IPS-20b (cell line): ENCODE data around the gene CNPY4.
"Not testable (repeated sequence)": the region's sequence is repeated elsewhere in the genome, so short reads cannot be mapped to it uniquely, and the experiment has no call there.

Experiments
- H3K27ac ChIP-seq: one replicate; pipeline ENCODE4 v1.5.1; 2013; ENCODE audit warnings: low read length
- H3K27me3 ChIP-seq: 2 replicates; pipeline ENCODE4 v1.6.1; 2013; ENCODE audit warnings: mild to moderate bottlenecking, low read length, inconsistent platforms; ENCODE audit not compliant: insufficient read depth
- H3K36me3 ChIP-seq: 2 replicates; pipeline ENCODE4 v1.6.1; 2013; ENCODE audit warnings: low read depth, mild to moderate bottlenecking, inconsistent platforms, low read length, moderate library complexity; ENCODE audit not compliant: insufficient read depth
- H3K4me1 ChIP-seq: 2 replicates; pipeline ENCODE4 v1.6.1; 2013; ENCODE audit warnings: mild to moderate bottlenecking, control low read depth, inconsistent platforms, low read length, moderate library complexity; ENCODE audit not compliant: insufficient read depth
- H3K4me3 ChIP-seq: 2 replicates; pipeline ENCODE4 v1.5.1; 2013; ENCODE audit warnings: mild to moderate bottlenecking, low read length, inconsistent platforms
- H3K9ac ChIP-seq: 2 replicates; pipeline ENCODE4 v1.6.1; 2013; ENCODE audit warnings: low read depth, mild to moderate bottlenecking, inconsistent platforms, low read length, moderate library complexity
- H3K9me3 ChIP-seq: 2 replicates; pipeline ENCODE4 v1.6.1; 2013; ENCODE audit warnings: mild to moderate bottlenecking, low read depth, low read length, inconsistent platforms; ENCODE audit not compliant: insufficient read depth

The CNPY4 gene

DNA sequence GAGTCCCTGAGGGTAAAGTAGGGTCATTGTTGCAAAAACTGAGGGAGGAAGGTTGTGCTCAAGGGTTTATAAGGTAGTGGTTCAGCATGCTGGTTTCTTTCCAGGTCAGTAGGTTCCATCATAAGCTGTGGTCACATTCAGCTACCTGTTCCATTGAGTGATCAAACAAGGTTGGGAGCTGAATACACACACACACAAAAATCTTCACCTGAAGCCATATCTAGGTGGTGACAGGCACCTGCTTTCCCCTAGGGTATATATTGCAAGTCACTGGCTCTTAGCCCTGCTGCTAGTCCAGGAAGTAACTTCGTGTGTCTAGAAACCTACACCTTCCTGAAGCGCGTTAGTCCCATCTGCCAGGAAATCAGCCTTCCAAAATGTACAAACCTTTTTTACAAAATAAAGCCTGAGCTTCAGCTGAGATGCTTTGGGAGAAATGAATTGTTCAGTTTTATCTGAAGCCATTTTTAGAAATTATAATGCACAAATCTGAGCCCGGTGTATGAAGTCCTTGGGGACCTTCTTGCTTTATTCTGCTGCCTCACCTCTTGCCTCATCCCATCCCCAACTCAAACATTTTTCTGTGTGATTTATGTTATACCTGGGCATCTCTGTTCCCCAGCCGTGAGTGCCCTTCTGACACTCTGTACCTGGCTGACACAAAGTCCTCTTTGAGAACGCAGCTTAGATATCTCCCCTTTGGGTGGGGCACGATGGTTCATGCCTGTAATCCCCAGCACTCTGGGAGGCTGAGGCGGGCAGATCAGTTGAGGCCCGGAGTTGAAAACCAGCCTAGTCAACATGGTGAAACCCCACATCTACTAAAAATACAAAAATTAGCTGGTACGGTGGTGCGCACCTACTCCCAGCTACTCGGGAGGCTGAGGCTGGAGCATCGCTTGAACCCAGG is 18.7 kb downstream of the CNPY4 start:
- Histone ChIP-seq H3K4me1 (no peaks in the 10 kb centered on the region), H3K4me3 (no peak overlapping the region), H3K36me3 (no peaks in the 10 kb centered on the region), H3K9ac (no peak overlapping the region), H3K27me3 (no peaks in the 10 kb centered on the region), H3K9me3 (no peaks in the 10 kb centered on the region), H3K27ac (no peak overlapping the region)

DNA sequence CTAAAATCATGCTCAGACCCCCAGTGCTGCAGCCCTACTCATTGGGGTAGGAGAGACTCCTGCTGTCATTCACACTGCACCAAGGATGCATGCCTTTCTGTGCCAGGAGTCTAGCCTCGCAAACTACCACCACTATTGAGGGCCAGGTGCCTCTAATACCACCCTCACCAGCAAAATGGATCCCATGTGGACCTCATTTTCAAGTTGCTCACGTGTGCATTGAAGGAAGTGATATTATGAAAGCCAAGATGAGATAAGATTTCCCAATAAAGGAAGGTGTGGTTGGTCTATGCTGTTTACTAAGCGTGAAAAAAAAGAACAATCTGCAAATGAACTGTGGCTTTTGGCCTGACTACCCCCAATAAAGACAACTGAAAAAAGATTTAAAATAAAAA is 22.1 kb downstream of the CNPY4 start:
- no peaks in the 10 kb centered on the region for H3K27me3 ChIP-seq
- no peak overlapping the region for H3K4me3 ChIP-seq
- H3K9me3 ChIP-seq, result no peaks in the 10 kb centered on the region
- H3K27ac ChIP-seq, result no peak overlapping the region
- no peaks in the 10 kb centered on the region for H3K36me3 ChIP-seq
- H3K4me1 ChIP-seq, result no peaks in the 10 kb centered on the region
- no peak overlapping the region for H3K9ac ChIP-seq

DNA sequence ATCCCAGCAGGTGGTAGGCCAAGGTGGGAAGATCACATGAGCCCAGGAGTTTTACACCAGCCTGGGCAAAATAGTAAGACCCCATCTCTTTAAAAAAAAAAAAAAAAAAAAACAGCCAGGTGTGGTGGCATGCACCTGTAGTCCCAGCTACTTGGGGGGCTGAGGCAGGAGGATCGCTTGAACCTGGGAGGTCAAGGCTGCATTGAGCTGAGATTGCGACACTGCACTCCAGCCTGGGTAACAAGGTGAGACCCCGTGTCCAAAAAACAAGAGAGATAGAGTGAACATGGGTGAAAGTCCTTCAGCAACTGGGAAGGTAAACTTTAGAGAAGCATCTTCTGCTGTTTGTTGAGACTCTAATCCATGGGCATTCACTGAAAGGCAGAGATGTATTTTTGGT is 23.0 kb downstream of the CNPY4 start:
- H3K27ac ChIP-seq, result no peak overlapping the region
- no peak overlapping the region for H3K9ac ChIP-seq
- no peaks in the 10 kb centered on the region for H3K9me3 ChIP-seq
- no peak overlapping the region for H3K4me3 ChIP-seq
- no peaks in the 10 kb centered on the region for H3K4me1 ChIP-seq
- H3K27me3 ChIP-seq, result no peaks in the 10 kb centered on the region
- H3K36me3 ChIP-seq, result no peaks in the 10 kb centered on the region

DNA sequence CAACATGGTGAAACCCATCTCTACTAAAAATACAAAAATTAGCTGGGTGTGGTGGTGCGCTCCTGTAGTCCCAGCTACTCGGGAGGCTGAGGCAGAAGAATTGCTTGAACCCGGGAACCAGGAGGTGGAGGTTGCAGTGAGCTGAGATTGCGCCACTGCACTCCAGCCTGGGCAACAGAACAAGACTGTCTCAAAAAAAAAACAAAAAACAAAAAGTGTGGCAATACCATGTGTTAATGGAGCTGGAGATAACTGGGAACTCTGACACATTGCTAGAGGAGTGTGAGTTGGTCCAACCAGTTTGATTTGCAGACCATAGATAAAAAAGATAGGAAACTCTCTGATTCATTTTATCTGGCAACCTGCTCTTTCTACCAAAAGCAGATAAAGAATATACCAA is 26.9 kb downstream of the CNPY4 start:
- H3K9ac ChIP-seq, H3K4me1 ChIP-seq: not testable (repeated sequence)

DNA sequence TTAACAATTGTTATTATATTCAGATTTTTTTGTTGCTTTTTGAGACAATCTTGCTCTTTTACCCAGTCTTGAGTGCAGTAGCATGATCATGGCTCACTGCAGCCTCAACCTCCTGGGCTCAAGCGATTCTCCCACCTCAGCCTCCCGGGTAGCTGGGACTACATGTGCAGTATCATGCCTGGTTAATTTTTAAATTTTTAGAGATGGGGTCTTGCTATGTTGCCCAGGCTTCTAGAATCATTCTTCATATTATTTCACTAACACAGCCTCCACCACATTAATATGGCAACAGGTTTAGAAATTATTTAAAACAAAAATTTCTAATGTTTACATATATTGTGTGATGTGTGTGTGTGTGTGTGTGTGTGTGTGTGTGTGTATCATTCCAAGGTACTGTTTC is 27.8 kb downstream of the CNPY4 start:
- no peak overlapping the region for H3K27ac ChIP-seq
- H3K9ac ChIP-seq, result no peak overlapping the region
- H3K36me3 ChIP-seq, result peaks cover 15% of the 10 kb centered on the region
- H3K4me3 ChIP-seq, result no peak overlapping the region
- H3K9me3 ChIP-seq, result no peaks in the 10 kb centered on the region
- H3K27me3 ChIP-seq, result no peaks in the 10 kb centered on the region
- H3K4me1 ChIP-seq, result peaks cover 4% of the 10 kb centered on the region; the same call in 1 of the 2 replicates

More for the DNA sequence above, 26.9 kb downstream of the CNPY4 start:
- H3K27me3 ChIP-seq, H3K36me3 ChIP-seq, H3K4me3 ChIP-seq, H3K27ac ChIP-seq, H3K9me3 ChIP-seq: not testable (repeated sequence)

DNA sequence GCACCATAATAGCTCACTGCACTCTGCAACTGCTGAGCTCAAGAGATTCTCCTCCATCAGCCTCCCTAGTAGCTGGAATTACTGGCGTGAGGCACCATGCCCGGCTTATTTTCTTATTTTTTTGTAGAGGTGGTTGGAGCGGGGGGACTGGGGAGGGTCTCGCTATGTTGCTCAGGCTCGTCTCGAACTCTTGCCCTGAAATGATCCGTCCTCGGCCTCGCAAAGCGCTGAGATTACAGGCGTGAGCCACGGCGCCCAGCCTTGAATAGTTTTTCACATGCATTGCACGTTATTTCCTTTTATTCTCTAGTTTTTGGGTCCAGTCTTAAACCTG is 28.8 kb downstream of the CNPY4 start:
- Histone ChIP-seq H3K36me3 (peaks cover 24% of the 10 kb centered on the region), H3K4me1 (peaks cover 4% of the 10 kb centered on the region; the same call in 1 of the 2 replicates), H3K27me3 (no peaks in the 10 kb centered on the region), H3K9me3 (no peaks in the 10 kb centered on the region), H3K4me3 (peak overlapping the region; percentile 41; the same call in 1 of the 2 replicates), H3K9ac (peak overlapping the region; percentile 48; the same call in 1 of the 2 replicates), H3K27ac (peak overlapping the region; percentile 6)

DNA sequence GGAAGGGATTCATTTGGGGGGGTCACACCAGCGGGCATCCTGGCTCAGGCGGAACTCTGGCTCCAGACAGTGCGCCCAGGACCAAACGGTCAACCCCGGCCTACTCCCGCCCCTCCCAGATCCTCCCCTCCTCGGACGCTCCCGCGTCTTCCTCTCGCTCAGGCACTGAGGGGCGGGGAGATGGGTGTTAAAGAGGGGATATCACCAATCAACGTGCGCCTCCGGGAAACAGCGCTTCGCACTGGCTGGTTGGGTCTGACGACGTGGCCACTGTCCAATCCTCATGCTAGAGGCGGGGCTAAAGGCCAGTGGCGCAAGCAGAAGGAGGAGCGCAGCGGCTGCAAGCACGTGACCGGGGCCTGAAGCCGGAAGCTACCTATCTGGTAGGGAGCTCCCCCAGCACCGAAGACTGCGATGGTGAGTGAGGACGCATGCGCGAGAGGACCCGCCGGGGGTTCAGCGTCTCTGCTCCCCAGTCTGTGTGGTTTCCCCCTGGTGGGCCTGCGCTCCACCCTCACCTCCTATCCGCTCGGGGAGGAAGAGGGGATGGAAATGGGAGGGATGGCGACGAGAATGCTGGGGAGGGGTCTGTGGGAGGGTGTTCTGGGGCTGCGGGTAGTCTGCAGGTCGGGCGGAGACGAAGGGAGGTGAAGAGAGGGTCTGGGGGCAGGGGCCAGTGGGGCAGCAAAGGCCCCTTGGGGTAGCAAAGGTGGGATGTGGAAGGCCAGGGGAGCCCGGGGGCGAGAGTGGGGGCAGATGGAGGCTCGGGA is 29.3 kb downstream of the CNPY4 start, which contains the start of gene LAMTOR4:
Gene LAMTOR4 (plus strand): TSS at position 360 of the 770 bp plus-strand sequence. CDS start 55 bp downstream, at position 415.
- peaks cover 29% of the 10 kb centered on the region for H3K36me3 ChIP-seq
- peak within 1 kb of the TSS; percentile 94 for H3K9ac ChIP-seq
- no peaks in the 10 kb centered on the region for H3K9me3 ChIP-seq
- H3K4me3 ChIP-seq, result peak within 1 kb of the TSS; percentile 96
- peaks cover 4% of the 10 kb centered on the region; the same call in 1 of the 2 replicates for H3K4me1 ChIP-seq
- no peaks in the 10 kb centered on the region for H3K27me3 ChIP-seq
- peak within 1 kb of the TSS; percentile 82 for H3K27ac ChIP-seq

DNA sequence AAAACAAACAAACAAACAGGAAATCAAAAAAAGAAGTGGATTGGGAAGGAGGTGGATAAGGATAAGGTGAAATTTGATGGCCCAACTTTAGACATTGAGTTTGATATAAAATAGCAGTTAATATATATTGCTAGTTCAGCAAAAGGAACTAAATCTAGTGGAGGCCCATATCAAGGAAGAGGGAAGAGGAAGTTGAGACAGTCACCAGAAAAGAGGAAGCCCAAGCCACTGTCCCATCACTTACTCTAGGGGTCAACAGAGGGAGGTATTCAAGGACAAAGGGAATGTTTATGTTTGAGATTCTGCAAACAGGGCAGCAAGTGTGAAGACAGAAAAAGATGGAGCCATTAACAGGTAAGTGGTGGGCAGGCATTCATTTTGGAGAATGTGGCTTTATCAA is 33.0 kb downstream of the CNPY4 start:
- Histone ChIP-seq H3K36me3 (peaks cover 62% of the 10 kb centered on the region), H3K27me3 (no peaks in the 10 kb centered on the region), H3K9ac (no peak overlapping the region), H3K9me3 (no peaks in the 10 kb centered on the region), H3K4me3 (no peak overlapping the region), H3K27ac (no peak overlapping the region), H3K4me1 (peaks cover 11% of the 10 kb centered on the region; the same call in 1 of the 2 replicates)

DNA sequence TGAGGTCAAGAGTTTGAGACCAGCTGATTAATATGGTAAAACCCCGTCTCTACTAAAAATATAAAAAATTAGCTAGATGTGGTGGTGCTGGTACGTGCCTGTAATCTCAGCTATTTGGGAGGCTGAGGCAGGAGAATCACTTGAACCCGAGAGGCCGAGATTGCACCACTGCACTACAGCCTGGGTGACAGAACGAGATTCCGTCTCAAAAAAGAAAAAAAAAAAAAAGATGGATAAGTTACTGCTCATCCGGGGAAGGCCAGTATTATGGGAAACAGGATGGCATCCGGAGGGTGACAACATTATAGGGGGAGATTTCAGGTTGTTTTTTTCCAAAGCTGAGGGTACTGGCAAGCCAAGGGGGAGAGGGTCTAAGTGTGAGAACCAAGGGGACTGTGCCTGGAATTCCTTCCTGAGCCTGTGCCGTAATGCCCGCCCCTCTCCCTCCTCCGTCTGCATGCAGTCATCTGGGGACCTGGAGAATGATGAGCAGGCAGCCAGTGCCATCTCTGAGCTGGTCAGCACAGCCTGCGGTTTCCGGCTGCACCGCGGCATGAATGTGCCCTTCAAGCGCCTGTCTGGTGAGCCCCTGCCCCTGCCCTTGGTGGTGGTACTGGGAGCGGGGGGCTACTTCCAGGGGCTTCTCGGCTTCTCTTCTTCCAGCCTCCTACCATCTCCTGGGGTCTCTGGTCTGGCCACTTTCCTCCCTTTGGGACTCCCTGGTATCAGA is 33.7 kb downstream of the CNPY4 start:
- Histone ChIP-seq H3K9me3 (no peaks in the 10 kb centered on the region), H3K4me3 (no peak overlapping the region), H3K9ac (no peak overlapping the region), H3K27ac (no peak overlapping the region), H3K27me3 (no peaks in the 10 kb centered on the region), H3K36me3 (peaks cover 62% of the 10 kb centered on the region), H3K4me1 (peaks cover 14% of the 10 kb centered on the region; the same call in 1 of the 2 replicates)

DNA sequence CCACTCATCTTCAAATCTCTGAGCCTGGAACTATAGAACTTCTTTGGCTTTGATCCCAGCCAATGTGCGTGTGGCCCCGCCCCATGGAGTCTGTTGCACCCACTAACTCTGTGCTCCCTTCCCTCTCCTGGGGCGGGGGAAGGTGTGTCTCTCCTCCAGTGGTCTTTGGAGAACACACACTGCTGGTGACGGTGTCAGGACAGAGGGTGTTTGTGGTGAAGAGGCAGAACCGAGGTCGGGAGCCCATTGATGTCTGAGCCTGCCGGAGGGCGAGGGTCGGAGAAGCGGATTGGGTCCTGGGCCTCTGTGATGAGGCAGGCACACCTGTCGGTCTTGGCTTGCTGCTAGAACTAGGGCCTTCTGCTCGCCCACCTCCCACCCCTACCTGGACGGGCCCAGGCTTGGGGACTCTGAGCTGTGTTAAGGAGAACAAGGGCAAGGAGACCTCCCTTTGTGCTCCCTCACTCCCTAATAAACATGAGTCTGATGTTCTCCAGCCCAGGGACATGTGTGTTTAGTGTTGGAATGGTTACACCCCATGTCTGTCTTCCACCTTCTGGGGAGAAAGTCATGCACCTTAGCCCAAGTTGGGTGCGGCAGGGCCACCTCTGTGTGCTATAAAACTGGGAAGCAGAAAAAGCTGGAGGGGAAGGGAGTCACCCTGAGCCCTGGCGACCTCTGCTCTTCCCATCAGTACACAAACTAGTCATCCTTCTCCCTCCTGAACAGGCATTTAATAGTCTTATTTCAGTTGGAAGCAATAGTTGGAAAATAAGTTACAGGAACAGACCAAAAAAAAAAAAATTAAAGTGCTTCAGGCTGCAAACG is 34.5 kb downstream of the CNPY4 start:
- H3K27me3 ChIP-seq, result no peaks in the 10 kb centered on the region
- H3K9me3 ChIP-seq, result no peaks in the 10 kb centered on the region
- H3K4me1 ChIP-seq, result peaks cover 14% of the 10 kb centered on the region; the same call in 1 of the 2 replicates
- H3K36me3 ChIP-seq, result peaks cover 62% of the 10 kb centered on the region
- no peak overlapping the region for H3K27ac ChIP-seq
- no peak overlapping the region for H3K4me3 ChIP-seq
- no peak overlapping the region for H3K9ac ChIP-seq
